ENCODE measurements around the gene SSR1.
A peak's percentile ranks its signal among the peaks of the same experiment; 100 is the strongest.

The SSR1 gene

DNA sequence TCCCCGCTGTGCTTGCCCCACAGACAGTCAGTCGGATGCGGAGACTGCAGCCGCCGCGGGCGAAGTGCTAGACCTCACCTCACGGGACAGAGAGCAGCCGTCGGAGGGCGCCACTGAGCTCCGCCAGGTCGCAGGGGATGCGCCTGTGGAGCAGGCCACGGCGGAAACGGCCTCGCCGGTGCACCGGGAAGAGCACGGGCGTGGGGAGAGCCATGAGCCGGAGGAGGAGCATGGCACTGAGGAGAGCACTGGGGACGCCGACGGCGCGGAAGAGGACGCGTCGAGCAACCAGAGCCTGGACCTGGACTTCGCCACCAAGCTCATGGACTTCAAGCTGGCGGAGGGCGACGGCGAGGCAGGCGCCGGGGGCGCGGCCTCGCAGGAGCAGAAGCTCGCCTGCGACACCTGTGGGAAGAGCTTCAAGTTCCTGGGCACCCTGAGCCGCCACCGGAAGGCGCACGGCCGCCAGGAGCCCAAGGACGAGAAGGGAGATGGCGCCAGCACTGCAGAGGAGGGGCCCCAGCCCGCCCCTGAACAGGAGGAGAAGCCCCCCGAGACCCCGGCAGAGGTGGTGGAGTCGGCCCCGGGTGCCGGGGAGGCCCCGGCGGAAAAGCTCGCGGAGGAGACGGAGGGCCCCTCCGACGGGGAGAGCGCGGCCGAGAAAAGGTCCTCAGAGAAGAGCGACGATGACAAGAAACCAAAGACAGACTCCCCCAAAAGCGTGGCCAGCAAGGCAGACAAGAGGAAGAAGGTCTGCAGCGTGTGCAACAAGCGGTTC is 66.4 kb downstream of the SSR1 start:
- no peak overlapping the region for H3K4me3 ChIP-seq (ENCODE audit: low read length)
- DNase-seq (ENCODE audit: low read depth, low spot score): no peak

DNA sequence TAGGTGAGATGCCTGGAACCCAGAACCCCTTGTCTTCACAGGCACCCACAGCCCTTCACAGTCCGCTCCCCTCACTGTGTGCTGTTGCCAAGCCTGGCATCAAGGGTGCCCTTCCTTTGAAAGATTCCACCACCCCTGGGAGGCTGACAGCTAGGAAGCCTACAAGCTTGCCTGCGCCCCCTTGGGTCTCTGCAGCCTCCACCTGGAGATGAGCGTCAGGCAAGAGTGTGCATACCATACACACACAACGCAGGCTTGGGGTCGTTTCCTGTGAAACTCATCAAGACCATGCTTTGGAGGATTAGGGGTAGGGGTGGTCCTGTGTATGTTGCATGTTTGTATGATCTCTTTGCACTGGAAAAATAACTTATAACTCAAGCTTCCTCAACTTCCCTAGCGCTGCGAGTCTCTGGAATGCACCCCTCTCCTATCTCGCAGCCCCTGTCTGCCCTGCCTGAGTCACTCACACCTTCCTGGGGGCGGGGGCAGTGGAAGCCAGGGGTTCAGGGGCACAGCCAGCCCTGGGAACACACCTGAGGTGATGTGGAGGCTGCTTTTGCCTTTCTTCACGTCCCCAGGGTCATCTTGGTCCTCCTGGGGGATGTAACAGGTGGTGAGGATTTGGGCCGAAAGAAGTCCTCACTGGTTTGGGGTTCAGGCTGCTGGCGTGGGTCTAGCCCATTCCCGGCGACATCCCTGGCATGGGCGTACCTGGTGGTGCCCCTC is 67.2 kb downstream of the SSR1 start:
- H3K4me3 ChIP-seq (ENCODE audit: low read length): no peak overlapping the region
- DNase-seq (ENCODE audit: low read depth, low spot score): no peak

DNA sequence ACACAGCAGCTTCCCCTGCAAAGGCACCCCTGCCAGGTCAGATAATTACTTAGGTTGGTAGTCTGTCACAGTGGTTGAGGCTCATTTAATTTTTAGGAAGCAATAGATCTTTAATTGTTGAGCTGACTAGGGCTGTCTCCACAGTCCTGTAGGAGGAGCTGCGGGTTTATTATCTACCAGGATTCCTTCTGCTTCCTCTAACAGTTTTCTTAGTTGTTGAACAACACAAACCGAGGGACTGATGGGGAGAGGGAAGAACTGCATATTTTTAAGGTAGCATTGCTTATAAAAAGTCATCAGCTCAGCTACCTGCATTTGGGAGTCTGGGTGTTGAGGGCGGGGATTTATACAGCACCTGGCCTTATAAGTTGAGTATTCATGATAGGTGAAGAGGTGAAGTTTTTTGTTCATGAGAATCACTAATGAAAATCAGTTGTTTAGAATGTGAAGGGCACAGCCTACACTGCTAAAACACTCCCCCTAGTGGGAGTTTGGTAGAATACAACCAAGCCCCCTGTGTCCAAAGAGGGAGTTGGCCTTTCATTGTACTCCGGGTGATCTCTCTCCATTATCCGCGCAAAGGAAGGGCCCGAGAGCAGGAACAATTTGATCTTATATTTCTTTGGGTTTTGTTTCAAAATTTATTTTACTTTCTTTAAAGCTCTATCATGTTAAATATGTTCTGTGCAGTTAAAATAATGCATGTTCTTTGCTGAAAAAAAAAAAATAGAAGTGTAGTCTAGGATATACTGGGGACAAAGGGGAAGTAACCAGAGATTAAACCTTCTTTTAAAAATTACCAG is 69.6 kb downstream of the SSR1 start:
- H3K4me3 ChIP-seq (ENCODE audit: low read length): no peak overlapping the region
- DNase-seq (ENCODE audit: low read depth, low spot score): peak; percentile 61

DNA sequence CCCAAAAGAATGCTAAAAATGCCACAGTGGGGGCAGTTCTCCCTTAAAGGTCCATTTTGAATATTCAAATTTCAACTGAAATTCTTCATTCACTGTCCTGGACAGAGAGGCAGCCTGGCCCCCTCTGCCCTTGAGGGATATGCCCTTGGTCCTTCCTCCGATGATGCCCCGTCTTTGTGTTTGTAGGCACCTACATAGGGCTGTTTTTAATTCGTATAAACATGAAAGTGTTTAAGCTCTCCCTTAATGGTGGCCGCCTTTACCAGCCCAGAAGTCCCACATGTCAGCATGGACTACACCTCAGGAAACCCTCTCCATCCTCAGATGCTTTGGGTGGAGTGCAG is 70.2 kb downstream of the SSR1 start:
- DNase-seq (ENCODE audit: low read depth, low spot score): no peak
- no peak overlapping the region for H3K4me3 ChIP-seq (ENCODE audit: low read length)

DNA sequence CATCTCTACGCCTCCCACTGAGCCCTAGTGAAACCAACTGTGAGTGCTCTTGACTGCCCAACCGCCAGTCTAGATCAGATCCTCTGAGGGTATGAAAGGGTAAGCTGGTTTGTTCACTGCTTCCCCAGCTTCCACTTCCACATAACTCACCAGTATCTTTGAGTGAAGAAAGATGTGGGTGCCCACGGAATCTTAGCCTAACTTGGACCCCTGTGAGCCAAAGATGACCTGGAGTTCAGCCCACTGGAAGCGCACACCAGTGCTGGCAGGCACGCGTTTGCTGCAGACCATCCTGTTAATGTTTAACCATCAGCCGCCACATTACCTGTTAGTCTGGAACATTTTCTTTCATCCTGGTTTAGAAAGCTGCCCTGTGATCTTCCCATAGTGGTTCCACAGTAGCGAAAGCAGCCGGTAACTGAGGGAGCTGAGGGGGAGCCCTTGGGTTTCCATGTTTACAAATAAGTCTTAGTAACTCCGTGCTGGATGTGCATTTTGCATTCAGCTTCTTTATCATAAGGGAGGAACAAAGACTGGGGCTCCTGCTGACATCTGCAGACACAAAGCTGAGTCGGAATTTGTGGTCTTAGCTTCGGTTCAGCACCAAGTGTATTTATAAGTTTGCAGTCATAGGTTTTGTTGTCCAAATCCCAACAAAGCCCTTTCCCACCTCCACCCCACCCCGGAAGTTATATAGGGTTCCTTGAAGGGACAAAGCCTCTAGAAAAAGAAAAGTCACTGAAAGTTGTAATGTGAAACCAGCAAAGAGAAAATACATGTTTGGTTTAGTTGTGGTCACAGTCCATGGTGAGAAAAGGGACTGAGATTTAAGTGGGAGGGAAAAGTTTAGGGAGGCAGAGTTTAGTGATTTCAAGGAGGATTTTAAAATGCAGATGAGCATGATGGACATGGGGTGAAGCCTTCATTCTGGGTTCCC is 71.0 kb downstream of the SSR1 start:
- no peak for DNase-seq (ENCODE audit: low read depth, low spot score)
- no peak overlapping the region for H3K4me3 ChIP-seq (ENCODE audit: low read length)

DNA sequence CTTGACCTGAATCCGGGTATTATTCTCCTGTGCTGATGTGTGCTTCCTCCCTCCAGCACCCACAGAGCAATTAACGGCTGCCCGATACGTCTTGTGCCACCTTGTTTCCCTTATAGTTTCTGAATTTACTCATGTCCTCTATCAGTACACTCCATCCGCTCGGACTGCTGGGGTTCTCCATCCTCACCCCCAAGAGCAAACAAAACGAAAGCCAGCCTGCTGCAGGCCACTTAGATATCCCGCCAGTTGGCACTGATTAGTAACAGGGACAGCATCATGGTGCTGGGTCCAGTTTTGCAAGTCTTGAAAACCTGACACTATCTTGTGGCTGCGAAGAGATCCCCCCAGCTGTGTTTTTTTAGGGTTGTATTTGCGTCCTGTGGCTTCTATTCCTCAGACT is 71.8 kb downstream of the SSR1 start:
- no peak for DNase-seq (ENCODE audit: low read depth, low spot score)
- no peak overlapping the region for H3K4me3 ChIP-seq (ENCODE audit: low read length)

DNA sequence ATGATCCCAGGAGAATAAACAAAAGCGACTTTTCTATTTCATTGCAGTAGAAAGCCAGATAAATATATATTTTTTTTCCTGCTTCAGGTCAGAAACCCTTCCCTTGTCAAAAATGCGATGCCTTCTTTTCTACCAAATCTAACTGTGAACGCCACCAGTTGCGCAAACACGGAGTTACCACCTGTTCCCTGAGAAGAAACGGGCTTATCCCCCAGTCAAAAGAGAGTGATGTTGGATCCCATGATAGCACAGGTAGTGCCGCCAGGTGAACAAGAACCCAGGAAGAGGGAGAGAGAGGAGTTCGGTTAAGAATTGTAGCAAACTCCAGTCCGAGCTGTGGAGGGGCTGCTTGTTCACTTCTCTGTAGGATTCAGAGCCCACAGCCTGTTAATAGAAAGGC is 72.6 kb downstream of the SSR1 start:
- no peak for DNase-seq (ENCODE audit: low read depth, low spot score)
- H3K4me3 ChIP-seq (ENCODE audit: low read length): no peak overlapping the region

DNA sequence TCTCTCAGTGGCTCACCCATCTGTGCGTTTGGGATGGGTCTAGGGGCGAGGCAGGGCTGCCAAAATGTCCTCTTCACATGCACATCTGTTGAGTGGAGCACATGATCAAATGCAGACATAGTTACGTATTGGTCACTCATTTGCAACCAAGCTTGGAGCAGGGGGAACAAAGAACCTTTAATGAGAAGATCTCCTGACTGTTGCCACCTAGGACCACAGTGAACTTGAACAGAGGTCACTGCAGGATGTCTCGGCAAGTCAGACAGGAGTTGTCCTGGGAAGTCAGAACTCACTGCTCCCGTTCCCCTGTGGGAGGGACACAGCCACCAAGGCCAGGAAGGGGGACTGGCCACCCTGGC is 73.4 kb downstream of the SSR1 start:
- H3K4me3 ChIP-seq (ENCODE audit: low read length): no peak overlapping the region
- no peak for DNase-seq (ENCODE audit: low read depth, low spot score)

DNA sequence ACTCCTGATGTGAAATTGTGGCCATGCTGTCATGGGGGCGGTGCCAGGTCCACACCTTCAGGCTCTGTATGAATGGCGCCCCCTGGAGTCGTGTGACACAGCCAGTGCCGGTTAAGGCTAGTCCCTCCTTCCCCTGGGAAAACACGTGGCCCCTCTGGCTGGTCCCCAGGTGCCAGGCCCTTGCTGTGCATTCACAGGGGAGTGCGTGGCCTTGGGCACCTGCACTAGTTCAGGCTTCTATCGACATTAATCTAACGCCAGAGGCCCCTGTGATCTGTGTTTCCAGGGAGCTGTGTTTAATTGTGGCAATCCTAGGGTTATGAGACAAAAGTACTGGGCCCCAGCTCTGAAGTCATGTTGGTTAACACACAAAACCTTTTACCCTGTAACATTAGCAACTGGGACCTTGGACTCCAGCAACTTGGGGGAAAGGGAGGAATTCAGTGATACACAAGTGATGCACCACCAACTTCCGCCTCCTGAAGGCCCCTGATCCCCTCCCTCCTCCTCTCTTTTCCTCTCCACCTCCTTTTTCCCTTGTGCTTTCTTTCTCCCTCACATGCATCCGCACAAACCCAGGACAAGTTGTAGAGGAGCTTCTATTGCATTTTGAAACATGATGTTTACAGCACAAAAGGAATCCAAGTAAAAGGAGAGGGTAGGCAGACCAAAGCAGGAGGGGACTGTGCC is 74.0 kb downstream of the SSR1 start:
- DNase-seq (ENCODE audit: low read depth, low spot score): peak; percentile 62
- no peak overlapping the region for H3K4me3 ChIP-seq (ENCODE audit: low read length)

DNA sequence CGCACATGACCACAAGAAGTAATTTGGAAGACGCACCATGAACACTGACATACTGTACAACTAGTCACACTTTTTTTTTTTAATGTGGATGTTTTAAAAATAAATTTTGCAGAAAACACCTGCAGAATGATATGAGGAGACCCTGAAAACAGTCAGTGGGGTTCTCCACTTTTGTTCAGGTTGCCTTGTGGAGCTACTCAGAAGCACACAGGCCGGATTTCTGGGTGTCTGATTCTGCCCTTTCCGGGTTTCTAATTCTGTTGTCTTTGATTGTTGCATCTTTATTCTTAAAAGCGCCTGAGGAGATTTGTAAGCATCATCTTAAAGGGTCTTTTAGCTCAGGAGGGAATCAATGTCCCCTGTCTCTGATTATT is 74.5 kb downstream of the SSR1 start:
- no peak for DNase-seq (ENCODE audit: low read depth, low spot score)
- H3K4me3 ChIP-seq (ENCODE audit: low read length): no peak overlapping the region

DNA sequence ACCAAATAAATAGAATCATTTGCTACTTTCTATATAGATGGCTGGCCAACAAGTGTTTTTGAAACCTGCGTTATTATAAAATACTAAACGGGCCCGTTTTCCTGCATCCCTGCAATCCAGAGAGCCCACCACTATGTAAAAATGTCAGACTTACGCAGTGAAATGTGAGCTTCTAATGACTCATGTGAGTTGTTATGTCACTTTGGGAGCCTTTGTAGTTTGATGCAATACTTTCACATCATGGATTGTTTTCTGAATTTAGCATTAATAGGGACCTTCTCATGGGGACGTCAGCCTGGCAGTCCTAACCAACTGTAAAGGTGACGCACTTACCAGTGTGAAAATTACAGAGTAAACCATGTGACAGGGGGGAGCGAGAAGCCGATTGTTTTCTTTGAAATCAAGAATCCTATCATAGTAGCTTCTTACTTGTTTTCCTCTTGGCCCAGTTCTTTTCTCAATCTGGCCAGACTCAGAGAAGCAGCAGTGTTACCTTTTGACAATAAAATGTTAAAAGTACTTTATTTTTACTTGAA is 75.3 kb downstream of the SSR1 start:
- no peak for DNase-seq (ENCODE audit: low read depth, low spot score)
- H3K4me3 ChIP-seq (ENCODE audit: low read length): no peak overlapping the region

DNA sequence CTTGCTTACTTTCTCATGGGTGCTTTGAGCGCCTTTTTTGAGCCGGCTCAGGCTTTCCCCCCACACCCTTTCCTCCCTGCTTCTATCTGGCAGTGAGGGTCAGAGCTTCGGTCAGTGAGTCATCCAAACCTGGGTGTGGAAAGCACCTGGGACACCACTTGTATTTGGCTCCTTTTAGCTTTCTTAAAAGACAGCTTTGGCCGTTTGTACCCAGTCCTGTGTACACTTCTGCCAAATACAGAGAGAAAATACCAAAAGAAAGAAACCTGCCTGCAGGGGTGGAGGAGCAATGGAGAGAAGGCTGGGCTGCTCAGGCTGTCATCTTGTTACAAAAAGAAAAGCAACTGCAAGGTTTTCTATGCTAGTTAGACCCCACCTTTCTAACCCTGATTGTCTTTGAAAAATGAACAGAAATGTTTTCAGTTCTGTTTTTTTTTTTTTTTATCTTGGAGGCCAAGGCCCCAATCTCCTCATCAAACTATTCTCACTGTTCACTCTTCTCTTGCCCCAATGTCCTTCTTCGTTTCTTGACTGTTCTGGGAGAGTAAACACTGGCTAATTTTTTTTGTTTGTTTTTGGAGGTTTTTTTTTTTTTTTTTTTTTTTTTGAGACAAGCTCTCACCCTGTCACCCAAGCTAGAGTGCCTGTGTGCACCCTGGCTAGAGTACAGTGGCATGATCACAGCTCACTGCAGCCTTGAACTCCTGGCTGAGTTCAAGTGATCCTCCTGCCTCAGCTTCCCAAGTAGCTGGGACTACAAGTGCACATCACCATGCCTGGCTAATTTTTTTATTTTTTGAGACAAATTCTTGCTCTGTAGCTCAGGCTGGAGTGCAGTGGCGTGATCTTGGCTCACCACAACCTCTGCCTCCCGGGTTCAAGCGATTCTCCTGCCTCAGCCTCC is 76.4 kb downstream of the SSR1 start:
- no peak for DNase-seq (ENCODE audit: low read depth, low spot score)
- no peak overlapping the region for H3K4me3 ChIP-seq (ENCODE audit: low read length)

DNA sequence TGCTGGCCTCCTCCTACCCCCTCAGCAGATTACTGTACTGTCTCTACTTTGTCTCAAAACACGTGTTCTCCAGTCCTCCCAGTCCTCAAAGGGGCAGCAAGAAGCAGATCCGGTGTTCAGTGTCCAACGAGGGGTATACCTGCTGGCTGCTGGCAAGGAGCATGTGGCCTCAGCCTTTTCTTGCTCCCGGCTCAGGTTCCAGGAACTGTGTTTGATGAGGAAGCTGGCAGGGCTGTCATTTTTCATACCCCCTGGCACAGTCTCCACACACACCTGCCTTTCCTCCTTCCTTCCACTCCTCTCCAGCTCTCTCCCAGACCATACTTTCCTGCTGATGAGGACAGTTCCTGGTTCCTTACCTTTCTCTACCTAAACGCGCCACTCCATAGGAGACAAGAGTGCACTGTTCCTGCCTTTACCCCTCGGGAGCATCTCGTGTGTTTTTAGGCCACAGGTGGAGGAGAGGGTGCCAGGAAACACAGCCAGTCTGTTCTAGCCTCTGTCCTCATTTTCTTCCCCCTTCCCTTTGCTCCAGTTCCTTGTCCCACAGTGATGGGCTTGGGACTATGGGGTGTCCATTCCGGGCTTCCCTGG is 77.2 kb downstream of the SSR1 start:
- H3K4me3 ChIP-seq (ENCODE audit: low read length): no peak overlapping the region
- DNase-seq (ENCODE audit: low read depth, low spot score): no peak

DNA sequence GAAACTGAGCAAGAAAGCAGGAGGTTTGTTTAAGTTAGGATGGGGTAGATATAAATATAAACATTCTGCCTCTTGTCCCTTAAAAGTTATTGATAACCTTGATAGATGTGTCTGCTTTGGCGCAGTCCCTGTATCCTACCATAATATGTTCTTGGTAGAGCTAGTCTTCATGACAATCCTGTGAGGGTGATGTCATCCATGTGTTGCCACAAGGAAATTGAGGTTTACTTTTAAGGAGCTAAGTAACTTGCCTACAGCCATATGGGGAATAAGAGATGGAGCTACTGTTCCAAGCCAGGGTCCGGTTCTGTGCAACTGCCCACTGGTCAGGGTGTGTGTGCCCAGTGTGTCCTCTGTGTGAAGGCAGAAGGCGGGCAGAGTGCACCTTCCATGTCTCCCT is 78.5 kb downstream of the SSR1 start:
- no peak overlapping the region for H3K4me3 ChIP-seq (ENCODE audit: low read length)
- DNase-seq (ENCODE audit: low read depth, low spot score): no peak

DNA sequence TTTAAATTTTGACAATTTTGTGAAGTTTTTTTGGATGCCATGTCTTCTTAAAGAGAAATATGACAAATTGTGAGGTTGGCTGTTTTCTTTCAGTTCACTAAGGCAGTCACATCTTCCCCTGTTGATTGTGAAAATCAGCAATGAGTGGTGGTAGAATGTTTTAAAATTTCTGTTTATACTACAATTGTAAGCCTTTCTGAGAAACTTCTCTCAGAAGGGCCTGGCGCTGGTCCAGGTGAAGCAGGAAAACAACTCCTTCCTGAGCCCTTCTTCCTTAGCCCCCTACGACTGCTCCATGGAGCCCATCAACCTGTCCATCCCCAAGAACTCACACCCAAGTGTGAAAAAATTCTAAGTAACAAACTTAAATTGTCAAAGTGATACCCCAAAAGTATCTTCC is 80.6 kb downstream of the SSR1 start:
- DNase-seq (ENCODE audit: low read depth, low spot score): no peak
- no peak overlapping the region for H3K4me3 ChIP-seq (ENCODE audit: low read length)

DNA sequence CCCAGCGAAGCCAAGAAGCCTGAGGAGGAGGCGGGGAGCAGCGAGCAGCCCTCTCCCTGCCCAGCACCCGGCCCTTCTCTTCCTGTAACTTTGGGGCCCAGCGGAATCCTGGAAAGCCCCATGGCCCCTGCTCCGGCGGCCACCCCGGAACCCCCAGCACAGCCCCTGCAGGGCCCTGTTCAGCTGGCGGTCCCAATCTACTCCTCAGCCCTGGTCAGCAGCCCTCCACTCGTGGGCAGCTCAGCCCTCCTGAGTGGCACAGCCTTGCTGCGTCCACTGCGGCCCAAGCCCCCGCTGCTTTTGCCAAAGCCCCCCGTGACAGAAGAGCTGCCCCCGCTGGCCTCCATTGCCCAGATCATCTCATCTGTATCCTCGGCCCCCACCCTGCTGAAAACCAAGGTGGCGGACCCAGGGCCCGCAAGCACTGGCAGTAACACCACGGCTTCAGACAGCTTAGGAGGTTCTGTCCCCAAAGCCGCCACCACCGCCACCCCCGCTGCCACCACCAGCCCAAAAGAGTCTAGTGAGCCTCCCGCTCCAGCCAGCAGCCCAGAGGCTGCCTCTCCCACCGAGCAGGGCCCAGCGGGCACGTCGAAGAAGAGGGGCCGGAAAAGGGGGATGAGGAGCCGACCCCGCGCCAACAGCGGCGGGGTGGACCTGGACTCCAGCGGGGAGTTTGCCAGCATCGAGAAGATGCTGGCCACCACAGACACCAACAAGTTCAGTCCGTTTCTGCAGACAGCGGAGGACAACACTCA is 81.9 kb downstream of the SSR1 start:
- DNase-seq (ENCODE audit: low read depth, low spot score): no peak
- H3K4me3 ChIP-seq (ENCODE audit: low read length): no peak overlapping the region

DNA sequence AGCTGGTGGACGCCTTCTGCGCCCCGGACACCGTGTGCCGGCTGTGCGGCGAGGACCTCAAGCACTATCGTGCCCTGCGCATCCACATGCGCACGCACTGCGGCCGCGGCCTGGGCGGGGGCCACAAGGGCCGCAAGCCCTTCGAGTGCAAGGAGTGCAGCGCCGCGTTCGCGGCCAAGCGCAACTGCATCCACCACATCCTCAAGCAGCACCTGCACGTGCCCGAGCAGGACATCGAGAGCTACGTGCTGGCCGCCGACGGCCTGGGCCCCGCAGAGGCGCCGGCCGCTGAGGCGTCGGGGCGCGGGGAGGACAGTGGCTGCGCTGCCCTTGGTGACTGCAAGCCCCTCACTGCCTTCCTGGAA is 82.7 kb downstream of the SSR1 start:
- H3K4me3 ChIP-seq (ENCODE audit: low read length): no peak overlapping the region
- no peak for DNase-seq (ENCODE audit: low read depth, low spot score)
